RWPE2 (cell line): ENCODE data around the gene ZC3H10.
A peak's percentile ranks its signal among the peaks of the same experiment; 100 is the strongest.

ENCODE experiments used
- ATAC-seq: fragments of 200-7000 bp; cut with Tn5 transposase; 3 replicates; pipeline ENCODE4 v1.9.1; 2021; ENCODE audit warnings: low read depth
- DNase-seq: peaks from one replicate; pipeline ENCODE4 v3.0.0-alpha.2; 2020; ENCODE audit warnings: low spot score
- H3K27ac ChIP-seq: fragments of 450-650 bp; 2 replicates; pipeline ENCODE4 v1.5.1; 2017; ENCODE audit warnings: mild to moderate bottlenecking; ENCODE audit not compliant: poor library complexity, severe bottlenecking
- H3K27me3 ChIP-seq: fragments of 250-450 bp; sonication (Bioruptor Pico); 2 replicates; pipeline ENCODE4 v1.5.1; 2021; ENCODE audit warnings: mild to moderate bottlenecking, moderate library complexity; ENCODE audit not compliant: insufficient read depth, poor library complexity, severe bottlenecking
- H3K36me3 ChIP-seq: fragments of 250-450 bp; sonication (Bioruptor Pico); 2 replicates; pipeline ENCODE4 v1.5.1; 2020; ENCODE audit warnings: low read depth, mild to moderate bottlenecking, moderate library complexity
- H3K4me1 ChIP-seq: fragments of 250-450 bp; sonication (Bioruptor Pico); 2 replicates; pipeline ENCODE4 v1.5.1; 2021; ENCODE audit warnings: mild to moderate bottlenecking, moderate library complexity; ENCODE audit not compliant: insufficient read depth, poor library complexity, severe bottlenecking
- H3K4me3 ChIP-seq: fragments of 250-450 bp; sonication (Bioruptor Pico); 2 replicates; pipeline ENCODE4 v1.5.1; 2021; ENCODE audit warnings: mild to moderate bottlenecking, moderate library complexity; ENCODE audit not compliant: severe bottlenecking
- H3K9me3 ChIP-seq: fragments of 250-450 bp; sonication (Bioruptor Pico); 2 replicates; pipeline ENCODE4 v1.5.1; 2021; ENCODE audit warnings: mild to moderate bottlenecking, moderate library complexity; ENCODE audit not compliant: severe bottlenecking
- CTCF ChIP-seq: fragments of 450-650 bp; IDR thresholded peaks from one replicate; pipeline ENCODE4 v1.5.1; 2017; ENCODE audit warnings: mild to moderate bottlenecking, moderate library complexity; ENCODE audit not compliant: poor library complexity, severe bottlenecking

Gene ZC3H10

DNA sequence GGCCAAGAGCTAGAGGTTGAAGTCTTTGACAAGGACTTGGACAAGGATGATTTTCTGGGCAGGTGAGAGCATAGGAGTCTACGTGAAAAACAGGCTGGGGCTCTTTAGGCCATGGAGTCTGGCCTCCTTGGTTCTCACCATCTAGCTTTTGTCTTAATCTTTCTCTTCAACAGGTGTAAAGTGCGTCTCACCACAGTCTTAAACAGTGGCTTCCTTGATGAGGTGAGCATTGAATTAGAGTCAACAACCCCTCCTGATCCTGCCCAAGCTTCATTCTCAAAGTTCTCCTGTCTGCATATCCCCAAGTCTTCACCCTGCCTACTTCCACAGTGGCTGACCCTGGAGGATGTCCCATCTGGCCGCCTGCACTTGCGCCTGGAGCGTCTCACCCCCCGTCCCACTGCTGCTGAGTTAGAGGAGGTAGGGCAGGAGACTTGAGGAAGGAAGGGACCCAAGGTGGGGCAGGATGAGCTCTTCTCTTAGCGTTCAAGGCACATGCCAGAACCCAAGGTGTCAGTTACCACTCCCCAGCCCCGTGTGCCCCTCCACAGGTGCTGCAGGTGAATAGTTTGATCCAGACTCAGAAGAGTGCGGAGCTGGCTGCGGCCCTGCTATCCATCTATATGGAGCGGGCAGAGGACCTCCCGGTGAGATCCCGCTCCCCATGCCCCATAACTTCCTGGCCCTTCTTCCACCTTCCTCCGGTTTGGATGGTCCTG lies 19.9 kb downstream of the ZC3H10 start:
- ATAC-seq (no peak), DNase-seq (no peak)
- H3K27me3 ChIP-seq, result no peaks in the 10 kb centered on the region
- no peak overlapping the region for H3K27ac ChIP-seq
- TF ChIP-seq CTCF, result no peak
- H3K36me3 ChIP-seq, result peaks cover 95% of the 10 kb centered on the region
- H3K4me3 ChIP-seq, result no peak overlapping the region
- no peaks in the 10 kb centered on the region for H3K4me1 ChIP-seq
- no peaks in the 10 kb centered on the region for H3K9me3 ChIP-seq

DNA sequence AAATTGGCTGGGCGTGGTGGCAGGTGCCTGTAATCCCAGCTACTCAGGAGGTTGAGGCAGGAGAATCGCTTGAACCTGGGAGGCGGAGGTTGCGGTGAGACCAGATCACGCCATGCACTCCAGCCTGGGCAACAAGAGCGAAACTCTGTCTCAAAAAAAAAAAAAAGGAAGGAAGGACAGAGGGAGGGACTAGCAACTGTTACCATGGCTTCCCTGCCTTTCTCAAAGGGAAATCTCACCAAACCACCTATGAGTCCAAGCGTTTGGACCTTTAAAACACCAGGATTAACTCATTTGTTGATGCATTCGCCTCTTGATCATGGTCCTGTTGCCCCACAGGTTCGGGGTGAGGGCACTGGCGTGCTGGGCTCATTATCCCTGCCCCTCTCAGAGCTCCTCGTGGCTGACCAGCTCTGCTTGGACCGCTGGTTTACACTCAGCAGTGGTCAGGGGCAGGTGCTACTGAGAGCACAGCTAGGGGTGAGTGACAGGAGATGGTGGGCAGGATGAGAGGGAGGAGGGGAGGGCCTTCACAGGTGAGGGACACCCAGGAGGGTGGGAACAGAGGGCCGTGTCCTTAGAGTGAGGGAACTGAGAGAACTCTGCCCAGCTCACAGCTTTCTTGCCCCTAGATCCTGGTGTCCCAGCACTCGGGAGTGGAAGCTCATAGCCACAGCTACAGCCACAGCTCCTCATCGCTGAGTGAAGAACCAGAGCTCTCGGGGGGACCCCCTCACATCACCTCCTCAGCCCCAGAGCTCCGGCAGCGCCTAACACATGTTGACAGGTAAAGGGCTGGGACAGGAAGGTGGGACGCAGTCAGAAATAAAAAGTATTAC lies 24.1 kb downstream of the ZC3H10 start:
- Histone ChIP-seq H3K27me3 (no peaks in the 10 kb centered on the region), H3K9me3 (no peaks in the 10 kb centered on the region), H3K4me1 (no peaks in the 10 kb centered on the region), H3K4me3 (no peak overlapping the region), H3K27ac (no peak overlapping the region), H3K36me3 (peaks cover 75% of the 10 kb centered on the region)
- no peak for DNase-seq
- TF ChIP-seq CTCF, result no peak
- ATAC-seq, result no peak; the same call in 2 of the 3 replicates

- no peaks in the 10 kb centered on the region for H3K27me3 ChIP-seq
- H3K9me3 ChIP-seq, result no peaks in the 10 kb centered on the region
- ATAC-seq (peak; percentile 48; the same call in 2 of the 3 replicates), DNase-seq (no peak)
- peaks cover 65% of the 10 kb centered on the region for H3K36me3 ChIP-seq
- H3K4me3 ChIP-seq, result no peak overlapping the region
- no peak overlapping the region for H3K27ac ChIP-seq
- no peak for TF ChIP-seq CTCF
- H3K4me1 ChIP-seq, result no peaks in the 10 kb centered on the region
These were observed 25.2 kb downstream of the ZC3H10 start for GRCh38 chr12:56143217-56143616.

DNA sequence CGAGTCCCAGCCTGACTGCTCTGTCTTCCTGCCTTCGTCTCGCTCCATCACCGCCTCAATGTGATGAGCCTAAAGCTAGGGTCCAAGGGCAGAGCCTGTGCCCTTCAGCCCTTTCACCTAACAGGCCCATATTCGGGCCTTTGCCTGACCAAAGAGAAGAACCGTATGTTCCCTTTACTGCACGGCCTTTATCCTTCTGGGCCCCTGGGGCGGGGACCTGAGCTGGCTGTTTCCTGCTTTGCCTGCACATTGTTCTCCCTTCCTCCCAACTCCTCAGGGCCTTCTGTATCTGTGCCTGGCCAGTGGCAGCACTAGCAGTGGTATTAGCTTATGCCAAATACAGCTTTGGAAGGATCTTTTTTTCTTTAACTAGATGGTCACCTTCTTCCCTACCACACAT lies 25.8 kb downstream of the ZC3H10 start:
- no peaks in the 10 kb centered on the region for H3K27me3 ChIP-seq
- H3K9me3 ChIP-seq, result no peaks in the 10 kb centered on the region
- H3K4me1 ChIP-seq, result no peaks in the 10 kb centered on the region
- ATAC-seq, result no peak
- peaks cover 58% of the 10 kb centered on the region for H3K36me3 ChIP-seq
- no peak overlapping the region for H3K4me3 ChIP-seq
- H3K27ac ChIP-seq, result no peak overlapping the region
- DNase-seq, result no peak
- no peak for TF ChIP-seq CTCF
